IPS-18c (cell line): Measurements from ENCODE around the gene IFT81.
"Not testable (repeated sequence)": the region's sequence is repeated elsewhere in the genome, so short reads cannot be mapped to it uniquely, and the experiment has no call there.

Experiments used
- H3K4me3 ChIP-seq: 2 replicates; pipeline ENCODE4 v1.7.0; 2013; ENCODE audit warnings: low read depth, mild to moderate bottlenecking, low read length, moderate library complexity; ENCODE audit not compliant: insufficient read depth
- H3K9me3 ChIP-seq: one replicate; pipeline ENCODE4 v1.6.1; 2013; ENCODE audit warnings: mild to moderate bottlenecking, low read length, moderate library complexity; ENCODE audit not compliant: control insufficient read depth, insufficient read depth

The IFT81 gene

GRCh38 chr12:110248096-110248447, 123.9 kb downstream of the IFT81 start:
- Histone ChIP-seq H3K9me3 (no peaks in the 10 kb centered on the region), H3K4me3 (no peak overlapping the region)

- Histone ChIP-seq H3K4me3 (no peak overlapping the region), H3K9me3 (no peaks in the 10 kb centered on the region)
These were observed 124.9 kb downstream of the IFT81 start for GRCh38 chr12:110249105-110249504.

- H3K9me3 ChIP-seq = no peaks in the 10 kb centered on the region
- H3K4me3 ChIP-seq = no peak overlapping the region
These were observed 125.6 kb downstream of the IFT81 start for GRCh38 chr12:110249716-110250225.

- H3K4me3 ChIP-seq = no peak overlapping the region
- no peaks in the 10 kb centered on the region for H3K9me3 ChIP-seq
These were observed 127.2 kb downstream of the IFT81 start for GRCh38 chr12:110251381-110251780.

GRCh38 chr12:110252716-110253115, 128.6 kb downstream of the IFT81 start:
- Histone ChIP-seq H3K9me3 (no peaks in the 10 kb centered on the region), H3K4me3 (no peak overlapping the region)

GRCh38 chr12:110253176-110253575, 129.0 kb downstream of the IFT81 start:
- Histone ChIP-seq H3K9me3 (no peaks in the 10 kb centered on the region), H3K4me3 (no peak overlapping the region)

GRCh38 chr12:110254971-110255540, 130.9 kb downstream of the IFT81 start:
- H3K9me3 ChIP-seq = no peaks in the 10 kb centered on the region
- no peak overlapping the region for H3K4me3 ChIP-seq

- not testable (repeated sequence) for H3K9me3 ChIP-seq, H3K4me3 ChIP-seq
These were observed 131.8 kb downstream of the IFT81 start for GRCh38 chr12:110255890-110256456.

GRCh38 chr12:110256780-110257431, 132.7 kb downstream of the IFT81 start:
- H3K9me3 ChIP-seq = no peaks in the 10 kb centered on the region
- no peak overlapping the region for H3K4me3 ChIP-seq

GRCh38 chr12:110258466-110258865, 134.3 kb downstream of the IFT81 start:
- Histone ChIP-seq H3K9me3 (no peaks in the 10 kb centered on the region), H3K4me3 (no peak overlapping the region)

GRCh38 chr12:110262442-110263388, 138.6 kb downstream of the IFT81 start:
- Histone ChIP-seq H3K9me3 (no peaks in the 10 kb centered on the region), H3K4me3 (no peak overlapping the region)

- H3K4me3 ChIP-seq = no peak overlapping the region
These were observed 142.3 kb downstream of the IFT81 start for GRCh38 chr12:110266381-110266960.

GRCh38 chr12:110266980-110267620, 142.9 kb downstream of the IFT81 start:
- Histone ChIP-seq H3K4me3 (no peak overlapping the region), H3K9me3 (no peaks in the 10 kb centered on the region)

More at GRCh38 chr12:110266381-110266960, 142.3 kb downstream of the IFT81 start:
- no peaks in the 10 kb centered on the region for H3K9me3 ChIP-seq
